ENCODE measurements around the gene DUS4L.

DNA sequence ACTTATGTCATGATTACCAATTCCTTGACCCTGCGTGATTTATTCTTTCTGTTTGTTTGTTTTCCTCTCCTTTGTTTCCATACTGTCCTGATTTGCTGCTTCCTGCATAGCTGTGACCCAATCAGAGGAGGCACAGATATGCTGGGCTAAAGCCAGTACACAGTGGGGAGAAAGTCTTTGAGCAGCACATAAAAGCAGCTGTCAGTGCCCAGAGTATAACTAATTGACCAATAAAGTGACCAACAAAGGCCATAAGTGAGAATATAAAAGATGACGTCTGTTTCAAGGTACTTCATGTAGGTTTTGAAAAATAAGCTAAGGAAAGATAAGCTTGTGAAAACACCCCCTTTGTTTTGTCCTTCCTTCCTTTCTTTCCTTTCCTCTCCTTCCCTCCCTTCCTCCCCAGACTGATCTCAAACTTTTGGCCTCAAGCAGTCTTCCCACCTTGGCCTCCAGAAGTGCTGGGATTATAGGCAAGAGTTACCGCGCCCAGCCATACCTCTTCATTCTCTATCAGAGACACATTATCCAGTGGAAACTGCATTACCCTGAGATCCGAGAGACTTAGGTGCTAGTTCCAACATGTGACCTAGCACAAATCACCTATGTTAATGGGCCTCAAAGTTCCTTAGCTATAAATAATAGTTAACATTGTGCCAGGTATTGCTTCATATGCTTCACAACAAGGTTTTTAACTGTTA lies 33.3 kb downstream of the DUS4L start:
- TF ChIP-seq, protein P1, sequence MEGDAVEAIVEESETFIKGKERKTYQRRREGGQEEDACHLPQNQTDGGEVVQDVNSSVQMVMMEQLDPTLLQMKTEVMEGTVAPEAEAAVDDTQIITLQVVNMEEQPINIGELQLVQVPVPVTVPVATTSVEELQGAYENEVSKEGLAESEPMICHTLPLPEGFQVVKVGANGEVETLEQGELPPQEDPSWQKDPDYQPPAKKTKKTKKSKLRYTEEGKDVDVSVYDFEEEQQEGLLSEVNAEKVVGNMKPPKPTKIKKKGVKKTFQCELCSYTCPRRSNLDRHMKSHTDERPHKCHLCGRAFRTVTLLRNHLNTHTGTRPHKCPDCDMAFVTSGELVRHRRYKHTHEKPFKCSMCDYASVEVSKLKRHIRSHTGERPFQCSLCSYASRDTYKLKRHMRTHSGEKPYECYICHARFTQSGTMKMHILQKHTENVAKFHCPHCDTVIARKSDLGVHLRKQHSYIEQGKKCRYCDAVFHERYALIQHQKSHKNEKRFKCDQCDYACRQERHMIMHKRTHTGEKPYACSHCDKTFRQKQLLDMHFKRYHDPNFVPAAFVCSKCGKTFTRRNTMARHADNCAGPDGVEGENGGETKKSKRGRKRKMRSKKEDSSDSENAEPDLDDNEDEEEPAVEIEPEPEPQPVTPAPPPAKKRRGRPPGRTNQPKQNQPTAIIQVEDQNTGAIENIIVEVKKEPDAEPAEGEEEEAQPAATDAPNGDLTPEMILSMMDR (conservative IDR thresholded peaks at IDR 0.05) = no peak
- no peak for TF ChIP-seq EZH2 (IDR thresholded peaks at IDR 0.05; ENCODE audit: low read depth)

Data from PC-9 (cell line).